ENCODE results near the gene CNTRL. TPM values are rescaled to one million over a fixed set of nuclear protein-coding genes. Genes with fewer than 3 reads are reported as not detected.

Gene CNTRL
- total and polyA plus RNA-seq, 2 of the 8 experiments (the other 6 are each of a cell fraction or from before 2014, with no cell fraction given), result 5.1 to 13.9 TPM

GRCh38 chr9:121095057-121095456, 20.3 kb downstream of the CNTRL start (continued):
- TF ChIP-seq CHD7 (IDR thresholded peaks at IDR 0.05; ENCODE audit: insufficient replicate concordance, low read length) (no peak), ATF2 (IDR thresholded peaks at IDR 0.05; ENCODE audit: low read length) (no peak)
